ENCODE results near the gene TEAD2.
"Not testable (repeated sequence)": the region's sequence is repeated elsewhere in the genome, so short reads cannot be mapped to it uniquely, and the experiment has no call there.

Gene TEAD2

GRCh38 chr19:49326165-49326704, 36.0 kb downstream of the TEAD2 start:
- no peak overlapping the region for H3K4me3 ChIP-seq (ENCODE audit: insufficient read length, low read depth)
- H3K36me3 ChIP-seq (ENCODE audit: insufficient read depth, insufficient read length, low read length) = peaks cover 36% of the 10 kb centered on the region
- H3K9me3 ChIP-seq (ENCODE audit: insufficient read depth, low read length) = no peaks in the 10 kb centered on the region
- H3K27me3 ChIP-seq (ENCODE audit: insufficient read depth, insufficient read length) = no peaks in the 10 kb centered on the region
- no peak for DNase-seq (ENCODE audit: low read depth, low spot score)
- H3K9ac ChIP-seq (ENCODE audit: insufficient read length, low read depth) = no peak overlapping the region
- H3K4me1 ChIP-seq (ENCODE audit: insufficient read depth, insufficient read length) = no peaks in the 10 kb centered on the region
- TF ChIP-seq ZNF274 (IDR thresholded peaks at IDR 0.05; ENCODE audit: low read depth, low read length) = no peak
- TF ChIP-seq SUZ12 (IDR thresholded peaks at IDR 0.05; ENCODE audit: extremely low read depth, insufficient read depth, insufficient read length) = no peak
- TF ChIP-seq YY1 (IDR thresholded peaks at IDR 0.05; ENCODE audit: insufficient read depth, insufficient read length) = no peak

GRCh38 chr19:49325756-49326155, 36.5 kb downstream of the TEAD2 start:
- H3K4me3 ChIP-seq (ENCODE audit: insufficient read length, low read depth); H3K9ac ChIP-seq (ENCODE audit: insufficient read length, low read depth); H3K9me3 ChIP-seq (ENCODE audit: insufficient read depth, low read length); H3K27me3 ChIP-seq (ENCODE audit: insufficient read depth, insufficient read length); DNase-seq (ENCODE audit: low read depth, low spot score); H3K4me1 ChIP-seq (ENCODE audit: insufficient read depth, insufficient read length): not testable (repeated sequence)
- H3K36me3 ChIP-seq (ENCODE audit: insufficient read depth, insufficient read length, low read length) = peaks cover 31% of the 10 kb centered on the region

- Histone ChIP-seq H3K9ac (ENCODE audit: insufficient read length, low read depth) (no peak within 1 kb of the TSS), H3K4me1 (ENCODE audit: insufficient read depth, insufficient read length) (no peaks in the 10 kb centered on the region), H3K4me3 (ENCODE audit: insufficient read length, low read depth) (no peak within 1 kb of the TSS), H3K9me3 (ENCODE audit: insufficient read depth, low read length) (no peaks in the 10 kb centered on the region), H3K27me3 (ENCODE audit: insufficient read depth, insufficient read length) (no peaks in the 10 kb centered on the region), H3K36me3 (ENCODE audit: insufficient read depth, insufficient read length, low read length) (peaks cover 25% of the 10 kb centered on the region)
- no peak for TF ChIP-seq YY1 (IDR thresholded peaks at IDR 0.05; ENCODE audit: insufficient read depth, insufficient read length)
- no peak for TF ChIP-seq ZNF274 (IDR thresholded peaks at IDR 0.05; ENCODE audit: low read depth, low read length)
- TF ChIP-seq SUZ12 (IDR thresholded peaks at IDR 0.05; ENCODE audit: extremely low read depth, insufficient read depth, insufficient read length) = no peak
- DNase-seq (ENCODE audit: low read depth, low spot score) = no peak
These were observed 37.2 kb downstream of the TEAD2 start, which contains the start of gene SLC6A16 for GRCh38 chr19:49324801-49325576. SLC6A16 (minus strand) TSS chr19:49325191; CDS start chr19:49311347, 13,844 bp downstream.

GRCh38 chr19:49318296-49318695, 43.9 kb downstream of the TEAD2 start:
- no peak for DNase-seq (ENCODE audit: low read depth, low spot score)
- no peaks in the 10 kb centered on the region for H3K4me1 ChIP-seq (ENCODE audit: insufficient read depth, insufficient read length)
- H3K27me3 ChIP-seq (ENCODE audit: insufficient read depth, insufficient read length) = no peaks in the 10 kb centered on the region
- no peak overlapping the region for H3K4me3 ChIP-seq (ENCODE audit: insufficient read length, low read depth)
- no peak overlapping the region for H3K9ac ChIP-seq (ENCODE audit: insufficient read length, low read depth)
- TF ChIP-seq YY1 (IDR thresholded peaks at IDR 0.05; ENCODE audit: insufficient read depth, insufficient read length) (no peak), SUZ12 (IDR thresholded peaks at IDR 0.05; ENCODE audit: extremely low read depth, insufficient read depth, insufficient read length) (no peak), ZNF274 (IDR thresholded peaks at IDR 0.05; ENCODE audit: low read depth, low read length) (no peak)
- H3K36me3 ChIP-seq (ENCODE audit: insufficient read depth, insufficient read length, low read length) = peaks cover 15% of the 10 kb centered on the region
- no peaks in the 10 kb centered on the region for H3K9me3 ChIP-seq (ENCODE audit: insufficient read depth, low read length)

- no peak for TF ChIP-seq ZNF274 (IDR thresholded peaks at IDR 0.05; ENCODE audit: low read depth, low read length)
- no peak for TF ChIP-seq YY1 (IDR thresholded peaks at IDR 0.05; ENCODE audit: insufficient read depth, insufficient read length)
- H3K4me3 ChIP-seq (ENCODE audit: insufficient read length, low read depth) = no peak overlapping the region
- H3K9me3 ChIP-seq (ENCODE audit: insufficient read depth, low read length) = no peaks in the 10 kb centered on the region
- DNase-seq (ENCODE audit: low read depth, low spot score) = no peak
- H3K9ac ChIP-seq (ENCODE audit: insufficient read length, low read depth) = no peak overlapping the region
- no peaks in the 10 kb centered on the region for H3K27me3 ChIP-seq (ENCODE audit: insufficient read depth, insufficient read length)
- no peaks in the 10 kb centered on the region for H3K4me1 ChIP-seq (ENCODE audit: insufficient read depth, insufficient read length)
- H3K36me3 ChIP-seq (ENCODE audit: insufficient read depth, insufficient read length, low read length) = peaks cover 12% of the 10 kb centered on the region
These were observed 45.9 kb downstream of the TEAD2 start for GRCh38 chr19:49316284-49316683.

- Histone ChIP-seq H3K36me3 (ENCODE audit: insufficient read depth, insufficient read length, low read length) (peaks cover 24% of the 10 kb centered on the region), H3K9ac (ENCODE audit: insufficient read length, low read depth) (no peak overlapping the region), H3K4me1 (ENCODE audit: insufficient read depth, insufficient read length) (no peaks in the 10 kb centered on the region), H3K27me3 (ENCODE audit: insufficient read depth, insufficient read length) (no peaks in the 10 kb centered on the region), H3K9me3 (ENCODE audit: insufficient read depth, low read length) (no peaks in the 10 kb centered on the region), H3K4me3 (ENCODE audit: insufficient read length, low read depth) (no peak overlapping the region)
- TF ChIP-seq SUZ12 (IDR thresholded peaks at IDR 0.05; ENCODE audit: extremely low read depth, insufficient read depth, insufficient read length) (no peak), ZNF274 (IDR thresholded peaks at IDR 0.05; ENCODE audit: low read depth, low read length) (no peak), YY1 (IDR thresholded peaks at IDR 0.05; ENCODE audit: insufficient read depth, insufficient read length) (no peak)
- DNase-seq (ENCODE audit: low read depth, low spot score) = no peak
These were observed 47.1 kb downstream of the TEAD2 start for GRCh38 chr19:49315111-49315510.

- H3K9ac ChIP-seq (ENCODE audit: insufficient read length, low read depth) = no peak overlapping the region
- H3K9me3 ChIP-seq (ENCODE audit: insufficient read depth, low read length) = no peaks in the 10 kb centered on the region
- no peak for DNase-seq (ENCODE audit: low read depth, low spot score)
- TF ChIP-seq SUZ12 (IDR thresholded peaks at IDR 0.05; ENCODE audit: extremely low read depth, insufficient read depth, insufficient read length) (no peak), ZNF274 (IDR thresholded peaks at IDR 0.05; ENCODE audit: low read depth, low read length) (no peak), YY1 (IDR thresholded peaks at IDR 0.05; ENCODE audit: insufficient read depth, insufficient read length) (no peak)
- no peaks in the 10 kb centered on the region for H3K27me3 ChIP-seq (ENCODE audit: insufficient read depth, insufficient read length)
- no peak overlapping the region for H3K4me3 ChIP-seq (ENCODE audit: insufficient read length, low read depth)
- H3K36me3 ChIP-seq (ENCODE audit: insufficient read depth, insufficient read length, low read length) = peaks cover 31% of the 10 kb centered on the region
- no peaks in the 10 kb centered on the region for H3K4me1 ChIP-seq (ENCODE audit: insufficient read depth, insufficient read length)
These were observed 53.1 kb downstream of the TEAD2 start for GRCh38 chr19:49309087-49309486.

GRCh38 chr19:49306734-49307133, 55.5 kb downstream of the TEAD2 start:
- H3K9ac ChIP-seq (ENCODE audit: insufficient read length, low read depth); H3K27me3 ChIP-seq (ENCODE audit: insufficient read depth, insufficient read length); H3K4me3 ChIP-seq (ENCODE audit: insufficient read length, low read depth); H3K9me3 ChIP-seq (ENCODE audit: insufficient read depth, low read length); H3K4me1 ChIP-seq (ENCODE audit: insufficient read depth, insufficient read length); DNase-seq (ENCODE audit: low read depth, low spot score): not testable (repeated sequence)
- H3K36me3 ChIP-seq (ENCODE audit: insufficient read depth, insufficient read length, low read length) = peaks cover 34% of the 10 kb centered on the region

Measured in NT2/D1 (cell line).